Measurements from ENCODE around the gene P2RX6. TPM values are rescaled to one million over a fixed set of nuclear protein-coding genes. Genes with fewer than 3 reads are reported as not detected.

P2RX6 gene
- polyA plus RNA-seq, 1 donor (not counting 4 experiments of a cell fraction or from before 2014, with no cell fraction given), result 0.87 TPM

GRCh38 chr22:20980523-20980922 lies 34.4 kb upstream of the P2RX6 start:
- Histone ChIP-seq H3K9ac (ENCODE audit: control insufficient read depth, extremely low read depth, insufficient read depth, low read length) (no peak overlapping the region), H3K9me1 (ENCODE audit: control insufficient read depth, extremely low read depth, insufficient read depth, low read length) (no peaks in the 10 kb centered on the region), H3K4me2 (ENCODE audit: control insufficient read depth, extremely low read depth, insufficient read depth, low read depth, low read length) (peak overlapping the region; percentile 97), H3K79me2 (ENCODE audit: control insufficient read depth, insufficient read depth, low read length) (peaks cover 23% of the 10 kb centered on the region), H2AFZ (ENCODE audit: control insufficient read depth, low read length) (no peak overlapping the region), H3K4me3 (ENCODE audit: control insufficient read depth in 2 of 3, extremely low read depth in 1 of 3, insufficient read depth in 2 of 3, low read depth in 1 of 3, low read length in 3 of 3) (no peak overlapping the region), H3K4me1 (ENCODE audit: control insufficient read depth, extremely low read depth, insufficient read depth, low read length) (peaks cover 29% of the 10 kb centered on the region), H3K27me3 (ENCODE audit: control insufficient read depth, extremely low read depth, insufficient read depth, low read length) (no peaks in the 10 kb centered on the region), H3K27ac (ENCODE audit: control insufficient read depth, insufficient read depth, low read length) (no peak overlapping the region), H4K20me1 (ENCODE audit: control insufficient read depth, extremely low read depth, insufficient read depth, low read length) (no peaks in the 10 kb centered on the region), H3K36me3 (ENCODE audit: control insufficient read depth in 2 of 2, extremely low read depth in 1 of 2, insufficient read depth in 2 of 2, low read length in 2 of 2) (peaks cover 7 to 10% of the 10 kb centered on the region in 2 experiments), H3K9me3 (ENCODE audit: control insufficient read depth, low read depth, low read length) (peaks cover 7% of the 10 kb centered on the region)
- TF ChIP-seq EZH2 (IDR thresholded peaks at IDR 0.05; ENCODE audit: low read length) (no peak), CTCF (optimal IDR thresholded peaks at IDR 0.05 in 1 of 3, IDR thresholded peaks at IDR 0.05 in 1 of 3, conservative IDR thresholded peaks at IDR 0.05 in 1 of 3; ENCODE audit: extremely low read depth in 1 of 3, insufficient read depth in 2 of 3, low read length in 3 of 3) (no peak)
- dilution Hi-C loops (cut with MboI; ENCODE audit: extremely low pct_ligation_motif_present, low sequenced_read_pairs), result no loop called here
- DNase-seq (ENCODE audit: low read depth, low spot score), result no peak
- no peak for FAIRE-seq

GRCh38 chr22:20980938-20981722 lies 33.8 kb upstream of the P2RX6 start:
- no peak for FAIRE-seq
- H3K4me3 ChIP-seq (ENCODE audit: control insufficient read depth in 2 of 3, extremely low read depth in 1 of 3, insufficient read depth in 2 of 3, low read depth in 1 of 3, low read length in 3 of 3), result peak overlapping the region; percentile 75 to 93 (median 90)
- TF ChIP-seq EZH2 (IDR thresholded peaks at IDR 0.05; ENCODE audit: low read length) (no peak), CTCF (optimal IDR thresholded peaks at IDR 0.05 in 1 of 3, IDR thresholded peaks at IDR 0.05 in 1 of 3, conservative IDR thresholded peaks at IDR 0.05 in 1 of 3; ENCODE audit: extremely low read depth in 1 of 3, insufficient read depth in 2 of 3, low read length in 3 of 3) (no peak)
- peaks cover 12 to 14% of the 10 kb centered on the region in 2 experiments for H3K36me3 ChIP-seq (ENCODE audit: control insufficient read depth in 2 of 2, extremely low read depth in 1 of 2, insufficient read depth in 2 of 2, low read length in 2 of 2)
- peaks cover 23% of the 10 kb centered on the region for H3K79me2 ChIP-seq (ENCODE audit: control insufficient read depth, insufficient read depth, low read length)
- H3K4me2 ChIP-seq (ENCODE audit: control insufficient read depth, extremely low read depth, insufficient read depth, low read depth, low read length), result peak overlapping the region; percentile 97
- peaks cover 4% of the 10 kb centered on the region for H4K20me1 ChIP-seq (ENCODE audit: control insufficient read depth, extremely low read depth, insufficient read depth, low read length)
- peak overlapping the region; percentile 24 for H2AFZ ChIP-seq (ENCODE audit: control insufficient read depth, low read length)
- H3K9me1 ChIP-seq (ENCODE audit: control insufficient read depth, extremely low read depth, insufficient read depth, low read length), result no peaks in the 10 kb centered on the region
- H3K9ac ChIP-seq (ENCODE audit: control insufficient read depth, extremely low read depth, insufficient read depth, low read length), result peak overlapping the region; percentile 91
- DNase-seq (ENCODE audit: low read depth, low spot score), result no peak
- no peaks in the 10 kb centered on the region for H3K27me3 ChIP-seq (ENCODE audit: control insufficient read depth, extremely low read depth, insufficient read depth, low read length)
- peak overlapping the region; percentile 77 for H3K27ac ChIP-seq (ENCODE audit: control insufficient read depth, insufficient read depth, low read length)
- dilution Hi-C loops (cut with MboI; ENCODE audit: extremely low pct_ligation_motif_present, low sequenced_read_pairs), result no loop called here
- H3K4me1 ChIP-seq (ENCODE audit: control insufficient read depth, extremely low read depth, insufficient read depth, low read length), result peaks cover 29% of the 10 kb centered on the region
- H3K9me3 ChIP-seq (ENCODE audit: control insufficient read depth, low read depth, low read length), result peaks cover 7% of the 10 kb centered on the region
